ENCODE results near the gene LAMB1. TPM values are rescaled to one million over a fixed set of nuclear protein-coding genes. Genes with fewer than 3 reads are reported as not detected.
"Not testable (repeated sequence)": the region's sequence is repeated elsewhere in the genome, so short reads cannot be mapped to it uniquely, and the experiment has no call there.

Gene LAMB1
- total RNA-seq, 2 experiments from 2014 or later: not detected

DNA sequence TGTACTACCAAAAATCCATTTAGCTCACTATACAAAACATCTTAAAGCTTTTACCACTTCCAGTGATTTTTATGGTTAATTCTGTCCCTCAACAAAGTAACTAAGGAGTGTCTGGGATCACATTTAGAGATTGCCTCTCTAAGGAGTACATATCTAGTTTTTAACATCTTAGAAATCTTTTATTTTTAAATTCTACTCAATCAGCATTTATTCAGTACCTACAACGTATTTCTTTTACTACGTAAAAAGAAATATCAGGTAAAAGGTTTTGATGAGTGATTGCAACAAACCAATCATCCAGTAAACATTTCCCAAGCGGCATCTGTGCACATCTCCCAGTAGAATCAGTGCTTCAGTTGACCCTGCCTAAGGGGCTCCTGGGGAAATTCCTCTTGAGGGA is 31.9 kb downstream of the LAMB1 start:
- Mint-ChIP-seq H3K27ac (no peak overlapping the region), H3K4me1 (no peaks in the 10 kb centered on the region), H3K36me3 (ENCODE audit: low read depth) (no peaks in the 10 kb centered on the region), H3K9me3 (no peaks in the 10 kb centered on the region), H3K27me3 (no peaks in the 10 kb centered on the region), H3K4me3 (no peak overlapping the region)
- POLR2A ChIA-PET: no interaction called here
- DNase-seq: no peak
- CTCF ChIA-PET: no interaction called here

DNA sequence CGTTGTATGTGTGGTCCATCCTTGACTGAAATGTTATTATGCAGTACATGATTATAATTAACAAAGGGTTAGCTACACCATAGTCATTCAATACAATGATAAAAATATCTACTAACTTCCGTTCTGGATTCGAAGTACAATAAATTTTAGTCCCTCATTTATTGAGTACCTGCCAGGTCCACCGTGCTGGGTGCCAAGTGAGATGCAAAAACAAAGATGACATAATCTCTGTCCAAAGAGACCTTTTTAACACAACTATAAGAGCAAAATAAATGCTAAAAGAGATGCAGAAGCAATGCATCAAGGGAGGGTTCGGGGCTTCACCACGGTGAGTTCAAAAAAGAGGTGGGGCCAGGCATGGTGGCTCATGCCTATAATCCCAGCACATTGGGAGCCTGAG is 33.1 kb downstream of the LAMB1 start:
- no peak overlapping the region for H3K27ac Mint-ChIP-seq
- no peak overlapping the region for H3K4me3 Mint-ChIP-seq
- no peak for DNase-seq
- ChIA-PET POLR2A (no interaction called here), CTCF (no interaction called here)
- H3K36me3 Mint-ChIP-seq (ENCODE audit: low read depth): no peaks in the 10 kb centered on the region
- H3K9me3 Mint-ChIP-seq: no peaks in the 10 kb centered on the region
- H3K4me1 Mint-ChIP-seq: no peaks in the 10 kb centered on the region
- no peaks in the 10 kb centered on the region for H3K27me3 Mint-ChIP-seq

DNA sequence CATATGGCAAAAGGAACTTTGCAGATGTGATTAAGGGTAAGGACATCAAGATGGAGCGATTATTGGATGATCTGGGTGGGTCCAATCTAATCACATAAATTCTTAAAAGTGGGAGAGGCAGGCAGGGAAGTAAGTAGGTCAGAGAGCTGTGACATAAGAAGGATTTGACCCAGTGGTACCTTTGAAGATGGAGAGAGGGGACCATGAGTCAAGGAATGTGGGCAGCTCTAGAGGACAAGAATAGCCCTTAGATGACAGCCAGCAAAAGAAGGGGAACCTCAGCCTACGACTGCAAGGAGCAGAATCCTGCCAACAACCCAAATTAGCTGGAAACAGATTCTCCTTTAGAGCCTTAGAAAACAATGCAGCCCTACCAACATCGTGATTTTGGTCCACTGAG is 34.5 kb downstream of the LAMB1 start:
- POLR2A ChIA-PET: no interaction called here
- CTCF ChIA-PET: no interaction called here
- Mint-ChIP-seq H3K9me3 (no peaks in the 10 kb centered on the region), H3K27me3 (no peaks in the 10 kb centered on the region), H3K27ac (no peak overlapping the region), H3K4me1 (no peaks in the 10 kb centered on the region), H3K4me3 (no peak overlapping the region), H3K36me3 (ENCODE audit: low read depth) (no peaks in the 10 kb centered on the region)
- DNase-seq: no peak

DNA sequence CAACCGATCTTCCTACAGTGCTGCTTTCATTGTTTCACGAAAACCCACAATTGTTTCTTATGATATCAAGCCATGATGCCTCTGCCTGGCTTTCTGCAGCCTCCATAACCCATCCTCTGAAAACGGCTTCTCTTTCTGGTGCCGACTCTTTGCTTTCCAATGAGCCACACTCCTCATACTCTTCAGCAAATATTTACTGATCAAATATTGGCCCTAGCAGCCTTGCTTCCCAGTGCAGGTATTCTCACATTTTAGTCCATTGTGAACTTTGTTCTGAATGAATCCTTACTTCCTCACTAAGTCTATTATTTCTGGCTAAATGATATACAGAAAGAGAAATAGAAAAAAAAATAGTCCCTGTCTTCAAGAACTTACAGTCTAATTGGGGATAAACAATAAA is 35.5 kb downstream of the LAMB1 start:
- CTCF ChIA-PET: no interaction called here
- Mint-ChIP-seq H3K4me3 (no peak overlapping the region), H3K9me3 (no peaks in the 10 kb centered on the region), H3K4me1 (no peaks in the 10 kb centered on the region), H3K27me3 (no peaks in the 10 kb centered on the region), H3K36me3 (ENCODE audit: low read depth) (no peaks in the 10 kb centered on the region), H3K27ac (no peak overlapping the region)
- POLR2A ChIA-PET: no interaction called here
- DNase-seq: no peak

DNA sequence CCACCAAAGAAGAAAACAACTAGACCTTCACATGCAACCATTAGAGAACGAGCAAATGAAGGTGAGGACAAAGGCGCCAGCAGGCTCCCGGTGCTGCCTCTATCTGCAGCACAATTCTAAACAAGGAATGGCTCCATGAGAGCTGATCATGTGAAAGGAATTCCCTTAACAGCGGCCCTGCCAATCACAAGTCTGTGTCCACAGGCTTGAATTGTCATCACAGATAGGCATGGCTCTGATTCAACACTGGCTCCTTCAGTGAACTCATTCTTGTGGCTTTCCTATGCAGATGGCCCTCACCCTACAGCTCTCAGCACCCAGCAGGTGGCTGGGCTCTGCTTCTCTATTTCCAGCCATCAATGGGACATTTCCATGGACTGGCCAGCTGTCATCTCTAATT is 36.2 kb downstream of the LAMB1 start:
- ChIA-PET POLR2A (no interaction called here), CTCF (no interaction called here)
- Mint-ChIP-seq H3K4me1 (no peaks in the 10 kb centered on the region), H3K9me3 (no peaks in the 10 kb centered on the region), H3K36me3 (ENCODE audit: low read depth) (no peaks in the 10 kb centered on the region), H3K27ac (no peak overlapping the region), H3K4me3 (no peak overlapping the region), H3K27me3 (no peaks in the 10 kb centered on the region)
- DNase-seq: no peak

DNA sequence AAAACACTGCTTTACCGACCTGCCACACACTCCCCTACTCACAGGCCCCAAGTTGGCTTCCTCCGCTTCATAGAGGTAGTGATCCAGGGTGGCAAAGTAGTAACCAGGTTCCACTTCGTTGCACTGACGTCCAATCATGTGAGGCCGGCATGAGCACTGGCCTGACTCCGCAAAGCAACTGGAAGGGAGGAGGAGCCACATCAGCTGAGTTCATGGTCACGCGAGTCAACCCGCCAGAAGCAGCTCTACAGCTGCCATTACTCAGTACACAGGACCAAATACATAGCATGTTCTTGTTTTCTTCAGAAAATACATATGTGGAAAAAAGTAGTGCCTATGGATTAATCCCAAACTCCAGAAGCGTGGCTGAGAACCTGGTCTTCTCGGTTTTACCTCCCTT is 38.5 kb downstream of the LAMB1 start:
- ChIA-PET POLR2A (no interaction called here), CTCF (interaction anchor here (1.3 kb wide), 1 partner anchor 14 kb away, joined by 3 read pairs; no protein-coding TSS in a partner anchor)
- Mint-ChIP-seq H3K27me3 (peaks cover 2% of the 10 kb centered on the region), H3K4me3 (no peak overlapping the region), H3K27ac (no peak overlapping the region), H3K9me3 (no peaks in the 10 kb centered on the region), H3K36me3 (ENCODE audit: low read depth) (no peaks in the 10 kb centered on the region), H3K4me1 (no peaks in the 10 kb centered on the region)
- DNase-seq: no peak

DNA sequence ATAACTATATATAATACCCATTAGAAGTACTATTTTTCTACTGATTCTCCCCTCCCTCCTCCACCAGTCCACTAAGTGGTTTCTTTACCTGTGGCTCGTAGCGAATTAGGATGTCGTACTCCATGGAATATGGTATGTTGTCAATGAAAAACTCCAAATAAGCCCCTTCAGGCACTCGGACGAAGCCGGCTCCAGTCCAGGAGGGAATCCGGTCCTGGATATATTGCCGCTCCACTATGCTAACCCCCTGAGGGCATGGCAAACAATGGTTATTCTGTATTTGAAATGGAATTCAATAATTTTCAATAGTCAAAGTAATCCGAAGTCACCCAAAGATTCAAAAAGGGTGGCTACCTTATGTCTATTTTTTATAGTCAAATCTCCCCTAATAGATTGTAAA is 40.1 kb downstream of the LAMB1 start:
- POLR2A ChIA-PET: no interaction called here
- CTCF ChIA-PET: no interaction called here
- H3K9me3 Mint-ChIP-seq: no peaks in the 10 kb centered on the region

DNA sequence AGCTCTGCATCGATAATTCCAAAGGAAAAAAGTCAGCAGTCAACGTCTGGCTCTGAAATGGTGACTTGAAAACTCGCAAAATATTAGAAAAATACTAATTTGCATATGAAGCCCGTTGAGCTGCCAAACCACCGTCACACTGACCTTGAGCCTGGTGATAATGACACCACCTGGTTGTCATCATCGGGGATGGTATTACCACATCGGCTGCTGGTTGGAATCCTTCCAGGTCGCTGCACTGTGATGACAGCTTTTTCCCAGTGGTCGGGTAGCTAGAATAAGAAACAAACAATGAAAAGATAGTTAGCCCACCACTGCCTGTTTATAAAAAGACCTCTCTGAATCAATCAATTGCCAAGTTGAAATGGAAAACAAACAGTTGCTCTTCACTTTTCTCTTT is 41.6 kb downstream of the LAMB1 start:
- no peaks in the 10 kb centered on the region for H3K36me3 Mint-ChIP-seq (ENCODE audit: low read depth)
- H3K27ac Mint-ChIP-seq: no peak overlapping the region
- CTCF ChIA-PET: no interaction called here
- H3K9me3 Mint-ChIP-seq: no peaks in the 10 kb centered on the region
- H3K27me3 Mint-ChIP-seq: peaks cover 12% of the 10 kb centered on the region
- no peak overlapping the region for H3K4me3 Mint-ChIP-seq
- POLR2A ChIA-PET: no interaction called here
- DNase-seq: no peak
- no peaks in the 10 kb centered on the region for H3K4me1 Mint-ChIP-seq

More for the DNA sequence above, 40.1 kb downstream of the LAMB1 start:
- H3K27me3 Mint-ChIP-seq: peaks cover 7% of the 10 kb centered on the region
- H3K4me1 Mint-ChIP-seq: no peaks in the 10 kb centered on the region
- no peak for DNase-seq
- H3K27ac Mint-ChIP-seq: no peak overlapping the region
- no peaks in the 10 kb centered on the region for H3K36me3 Mint-ChIP-seq (ENCODE audit: low read depth)
- no peak overlapping the region for H3K4me3 Mint-ChIP-seq

DNA sequence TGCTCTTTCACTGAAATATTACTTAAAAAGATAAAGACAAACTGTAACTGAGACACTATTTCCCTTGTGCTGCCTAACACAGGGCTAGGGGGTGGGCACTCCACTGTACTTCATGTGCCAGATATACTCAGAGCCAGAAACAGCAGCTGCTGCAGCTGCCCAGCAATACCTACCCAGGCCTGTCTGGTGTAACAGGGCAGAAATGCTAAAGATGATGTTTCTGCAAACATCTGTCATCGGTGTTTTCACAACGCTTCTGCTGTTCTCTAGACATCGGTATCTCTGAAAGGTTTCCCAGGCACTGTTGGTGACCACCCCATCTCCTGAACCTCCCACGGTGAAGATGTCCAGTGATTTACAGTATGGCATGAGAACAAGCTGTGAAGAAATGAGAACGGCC is 42.7 kb downstream of the LAMB1 start:
- CTCF ChIA-PET: no interaction called here
- H3K27ac Mint-ChIP-seq: no peak overlapping the region
- H3K4me3 Mint-ChIP-seq: no peak overlapping the region
- POLR2A ChIA-PET: no interaction called here
- DNase-seq: no peak
- peaks cover 14% of the 10 kb centered on the region for H3K27me3 Mint-ChIP-seq
- no peaks in the 10 kb centered on the region for H3K9me3 Mint-ChIP-seq
- no peaks in the 10 kb centered on the region for H3K36me3 Mint-ChIP-seq (ENCODE audit: low read depth)
- no peaks in the 10 kb centered on the region for H3K4me1 Mint-ChIP-seq

DNA sequence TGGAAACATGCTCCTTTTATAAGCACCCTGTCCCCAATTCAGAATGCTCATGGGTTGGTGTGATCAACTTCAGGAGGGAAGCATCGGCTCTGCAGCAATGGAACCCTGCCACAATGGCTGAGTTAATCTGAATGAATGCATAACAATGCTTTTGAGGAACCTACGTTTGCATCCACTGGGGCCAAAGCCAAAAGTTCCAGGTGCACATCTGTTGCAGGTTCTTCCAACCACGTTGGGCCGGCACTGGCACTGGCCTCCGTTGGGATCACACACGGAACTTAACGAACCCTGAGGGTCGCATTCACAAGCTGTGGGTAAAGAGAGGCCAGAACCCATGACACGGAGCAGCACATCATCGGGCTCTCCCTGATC is 43.4 kb downstream of the LAMB1 start:
- Mint-ChIP-seq H3K4me1 (no peaks in the 10 kb centered on the region), H3K27me3 (peaks cover 14% of the 10 kb centered on the region), H3K9me3 (no peaks in the 10 kb centered on the region), H3K27ac (no peak overlapping the region), H3K36me3 (ENCODE audit: low read depth) (no peaks in the 10 kb centered on the region), H3K4me3 (no peak overlapping the region)
- no peak for DNase-seq
- ChIA-PET POLR2A (no interaction called here), CTCF (no interaction called here)

DNA sequence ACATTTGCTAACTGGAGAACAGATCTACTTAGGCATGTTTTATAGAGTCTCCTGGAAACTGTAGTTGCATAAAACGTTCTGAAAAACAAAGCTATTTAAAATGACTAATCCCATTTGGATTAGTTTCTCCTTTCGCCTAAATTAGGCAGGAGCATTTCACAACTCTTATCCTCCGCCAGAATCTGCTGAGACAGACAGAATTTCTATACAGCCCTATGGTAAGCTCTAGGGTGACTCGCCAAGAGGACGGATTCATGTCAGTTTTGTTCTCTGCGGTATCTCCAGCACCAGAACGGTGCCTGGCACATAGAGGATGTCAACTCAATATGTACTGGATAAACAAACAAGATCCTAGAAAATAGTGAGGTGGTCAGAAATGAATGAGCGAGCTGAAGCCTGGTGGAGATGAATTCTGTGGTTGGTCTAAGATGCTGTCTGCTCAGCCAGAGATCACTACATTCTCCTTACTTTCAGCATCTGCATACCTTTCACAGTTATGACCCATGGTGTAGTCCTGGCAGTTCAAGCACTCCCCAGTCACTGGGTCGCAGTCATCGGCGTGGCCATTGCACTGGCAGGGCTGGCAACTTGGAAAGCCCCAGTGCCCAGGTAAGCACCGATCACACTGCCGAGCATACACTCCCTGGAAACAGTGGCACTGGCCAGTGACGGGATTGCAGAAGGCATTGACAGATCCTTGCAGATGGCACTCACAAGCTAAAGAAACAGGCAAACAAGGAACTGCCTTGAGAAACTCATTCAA is 44.0 kb downstream of the LAMB1 start:
- no peaks in the 10 kb centered on the region for H3K36me3 Mint-ChIP-seq (ENCODE audit: low read depth)
- no peak for DNase-seq
- no peak overlapping the region for H3K4me3 Mint-ChIP-seq
- no peak overlapping the region for H3K27ac Mint-ChIP-seq
- H3K27me3 Mint-ChIP-seq: peaks cover 14% of the 10 kb centered on the region
- ChIA-PET CTCF (no interaction called here), POLR2A (no interaction called here)
- no peaks in the 10 kb centered on the region for H3K9me3 Mint-ChIP-seq
- H3K4me1 Mint-ChIP-seq: no peaks in the 10 kb centered on the region

DNA sequence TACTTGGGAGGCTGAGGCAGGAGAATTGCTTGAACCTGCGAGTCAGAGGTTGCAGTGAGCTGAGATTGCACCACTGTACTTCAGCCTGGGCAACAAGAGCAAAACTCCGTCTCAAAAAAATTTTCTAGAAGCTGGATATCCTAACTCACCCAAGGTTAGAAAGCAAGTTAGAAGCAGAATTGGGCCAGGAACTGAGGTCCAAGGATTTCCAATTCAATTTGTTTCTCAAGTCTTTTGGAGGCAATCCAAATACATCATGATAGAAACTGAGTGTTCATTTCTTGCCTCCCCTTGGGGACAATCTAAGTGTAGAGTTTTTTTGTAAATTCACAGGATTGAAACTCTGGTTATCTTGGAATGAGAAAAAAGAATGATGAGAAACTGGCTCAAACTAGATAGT is 45.5 kb downstream of the LAMB1 start:
- Mint-ChIP-seq H3K9me3 (no peaks in the 10 kb centered on the region), H3K27me3 (peaks cover 16% of the 10 kb centered on the region), H3K36me3 (ENCODE audit: low read depth) (no peaks in the 10 kb centered on the region), H3K4me3 (no peak overlapping the region), H3K4me1 (no peaks in the 10 kb centered on the region), H3K27ac (no peak overlapping the region)
- ChIA-PET CTCF (no interaction called here), POLR2A (no interaction called here)
- no peak for DNase-seq

DNA sequence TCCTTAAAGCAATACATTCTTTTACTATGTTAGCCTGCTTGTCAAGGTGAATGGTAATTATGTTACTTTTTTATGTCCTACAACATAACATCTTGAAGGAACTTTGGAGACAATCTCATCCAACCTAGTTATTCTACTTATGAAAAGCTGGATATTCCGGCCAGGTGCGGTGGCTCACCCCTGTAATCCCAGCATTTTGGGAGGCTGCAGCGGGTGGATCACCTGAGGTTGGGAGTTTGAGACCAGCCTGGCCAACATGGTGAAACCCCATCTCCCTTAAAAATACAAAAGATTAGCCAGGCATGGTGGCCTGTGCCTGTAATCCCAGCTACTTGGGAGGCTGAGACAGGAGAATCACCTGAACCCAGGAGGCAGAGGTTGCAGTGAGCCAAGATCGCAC is 46.0 kb downstream of the LAMB1 start:
- H3K4me1 Mint-ChIP-seq; POLR2A ChIA-PET; CTCF ChIA-PET; DNase-seq; H3K36me3 Mint-ChIP-seq (ENCODE audit: low read depth); H3K9me3 Mint-ChIP-seq; H3K27ac Mint-ChIP-seq; H3K4me3 Mint-ChIP-seq: not testable (repeated sequence)
- peaks cover 16% of the 10 kb centered on the region for H3K27me3 Mint-ChIP-seq

DNA sequence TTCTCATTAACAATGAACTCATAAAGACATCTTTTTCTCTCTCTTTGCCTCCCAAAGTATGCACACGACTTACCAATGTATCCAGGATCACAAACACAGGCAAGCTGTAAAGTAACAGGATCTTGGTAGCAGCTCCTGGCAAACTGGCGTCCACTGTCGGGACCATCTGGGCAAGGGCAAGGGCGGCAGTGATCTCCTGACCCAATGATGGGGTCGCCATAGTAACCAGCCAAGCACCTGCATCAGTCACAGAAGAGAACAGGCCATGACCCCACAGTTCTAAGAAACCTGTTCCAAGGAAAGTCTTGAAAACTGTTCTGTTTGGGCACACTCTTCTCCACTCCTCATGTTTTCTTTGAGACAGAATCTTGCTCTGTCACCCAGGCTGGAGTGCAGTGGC is 47.6 kb downstream of the LAMB1 start:
- no peaks in the 10 kb centered on the region for H3K9me3 Mint-ChIP-seq
- POLR2A ChIA-PET: no interaction called here

More for the DNA sequence above, 47.6 kb downstream of the LAMB1 start:
- H3K27ac Mint-ChIP-seq: no peak overlapping the region
- no peak overlapping the region for H3K4me3 Mint-ChIP-seq
- H3K4me1 Mint-ChIP-seq: no peaks in the 10 kb centered on the region
- peaks cover 16% of the 10 kb centered on the region for H3K27me3 Mint-ChIP-seq
- CTCF ChIA-PET: no interaction called here
- DNase-seq: no peak
- no peaks in the 10 kb centered on the region for H3K36me3 Mint-ChIP-seq (ENCODE audit: low read depth)
